HG03064 (cell line): ENCODE measurements around the gene CCND2.

Source experiments
- ATAC-seq: cut with Tn5 transposase; IDR thresholded peaks from one replicate; pipeline ENCODE4 v1.9.1; 2021; ENCODE audit warnings: low read depth; ENCODE audit not compliant: unreplicated experiment

CCND2 gene

DNA sequence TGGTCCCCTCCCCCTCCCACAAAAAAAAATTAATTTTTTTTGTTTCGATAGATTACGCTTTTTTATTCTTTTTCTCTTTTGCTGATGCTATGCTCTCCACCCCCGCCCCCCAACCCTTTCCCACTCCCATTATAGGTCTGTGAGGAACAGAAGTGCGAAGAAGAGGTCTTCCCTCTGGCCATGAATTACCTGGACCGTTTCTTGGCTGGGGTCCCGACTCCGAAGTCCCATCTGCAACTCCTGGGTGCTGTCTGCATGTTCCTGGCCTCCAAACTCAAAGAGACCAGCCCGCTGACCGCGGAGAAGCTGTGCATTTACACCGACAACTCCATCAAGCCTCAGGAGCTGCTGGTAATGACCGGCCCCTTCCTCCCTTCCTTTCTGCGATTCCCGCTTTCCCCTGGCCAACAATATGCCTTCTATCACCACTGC, 2.3 kb downstream of the CCND2 start:
- no peak for ATAC-seq

DNA sequence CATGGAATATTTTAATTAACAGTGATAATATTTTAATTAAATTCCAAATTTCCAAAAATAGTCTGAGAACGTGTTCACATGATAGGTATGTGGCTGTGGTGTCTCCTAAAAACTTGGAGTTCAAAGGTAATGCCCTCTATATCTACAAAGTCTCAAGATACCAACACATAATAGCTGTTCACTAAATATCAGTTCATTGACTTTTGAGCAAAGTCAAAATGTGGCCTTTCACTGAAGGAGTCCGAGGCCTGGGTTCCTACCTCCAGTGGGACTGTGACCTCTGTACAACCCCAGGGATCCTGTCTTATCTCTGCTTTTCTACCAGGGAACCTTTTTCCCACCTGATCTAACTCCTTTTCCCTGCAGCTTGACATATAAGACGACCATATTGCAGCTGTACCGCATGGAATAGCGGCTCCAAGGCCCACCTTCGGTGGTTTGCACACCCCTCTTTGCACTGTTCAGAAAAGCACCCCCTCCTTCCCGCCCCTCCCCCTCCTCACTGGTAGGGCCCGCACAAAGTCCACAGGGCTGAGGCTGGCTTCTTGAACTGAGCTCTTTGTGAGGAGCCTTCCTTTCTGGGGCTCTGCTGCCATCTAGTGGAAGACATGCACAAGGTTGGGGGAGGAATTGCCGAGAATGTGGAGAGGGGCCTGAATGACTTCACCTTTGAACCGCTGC, 3.1 kb downstream of the CCND2 start:
- no peak for ATAC-seq

DNA sequence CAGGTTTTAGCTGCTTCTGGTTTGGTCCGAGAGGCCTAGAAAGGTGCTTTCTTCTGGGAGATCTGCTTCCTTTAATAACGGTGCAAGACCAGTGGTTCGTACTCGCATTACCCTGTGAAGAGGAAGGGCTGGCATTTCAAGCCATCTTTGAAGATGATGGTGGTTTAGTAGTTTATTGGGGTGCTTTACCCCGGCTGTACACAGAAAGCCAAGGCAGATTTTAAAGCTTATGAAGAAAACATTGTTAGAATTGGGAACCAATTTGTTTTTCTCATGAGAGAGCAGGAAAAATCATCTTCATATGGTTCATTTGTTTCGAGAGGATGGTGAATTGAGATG, 3.6 kb downstream of the CCND2 start:
- no peak for ATAC-seq

DNA sequence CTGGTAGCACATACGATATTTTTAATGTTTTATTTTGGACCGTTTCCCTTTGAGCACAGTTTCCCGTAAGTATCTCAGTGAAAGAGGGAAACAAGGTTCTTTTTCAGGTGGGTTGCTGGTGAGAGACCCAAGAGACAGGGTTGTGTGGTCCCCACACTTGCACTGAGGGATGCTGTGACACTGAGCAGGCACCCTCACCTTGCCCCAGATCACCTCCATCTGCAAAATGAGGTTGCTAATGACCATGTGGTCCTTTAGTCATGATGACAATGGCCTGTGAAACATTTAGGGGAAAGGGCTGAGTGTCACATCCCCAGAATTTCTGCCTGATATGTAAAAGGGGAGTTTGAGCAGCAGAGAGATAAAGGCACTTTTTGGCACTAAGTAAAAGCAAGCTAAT, 4.3 kb downstream of the CCND2 start:
- no peak for ATAC-seq

DNA sequence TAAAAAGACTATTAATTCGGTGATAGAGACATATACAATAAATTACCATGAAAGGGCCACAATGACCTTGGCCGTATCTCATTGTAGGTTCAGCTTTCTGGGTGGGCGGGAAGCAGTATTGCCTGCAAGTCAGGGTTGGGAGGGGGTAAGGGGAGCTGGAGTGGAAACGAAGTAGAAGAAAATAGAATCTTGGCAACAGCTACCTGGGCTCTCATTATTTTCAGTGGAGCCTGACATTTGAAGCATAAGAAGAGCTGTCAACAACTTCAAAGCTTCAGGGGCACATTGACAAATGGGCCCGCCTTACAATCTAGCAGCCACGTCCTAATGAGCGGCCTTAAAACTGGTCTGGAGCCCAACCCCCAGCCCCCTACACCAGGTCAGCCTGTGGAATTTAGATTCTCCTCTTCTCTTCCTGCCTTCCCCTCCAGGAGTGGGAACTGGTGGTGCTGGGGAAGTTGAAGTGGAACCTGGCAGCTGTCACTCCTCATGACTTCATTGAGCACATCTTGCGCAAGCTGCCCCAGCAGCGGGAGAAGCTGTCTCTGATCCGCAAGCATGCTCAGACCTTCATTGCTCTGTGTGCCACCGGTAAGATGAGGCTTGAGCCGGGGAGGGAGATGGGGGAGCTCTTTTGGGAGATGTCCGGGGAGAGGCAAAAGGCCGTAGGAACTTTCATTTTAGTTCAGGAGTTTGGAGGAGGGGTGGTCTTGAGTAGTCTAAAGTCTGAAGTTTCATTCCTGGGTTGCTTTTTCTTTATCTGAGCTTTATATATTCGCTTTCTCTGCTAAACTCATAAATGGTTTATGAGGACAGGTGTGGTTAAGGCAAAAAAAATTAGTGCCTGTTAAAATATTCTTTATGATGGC, 5.0 kb downstream of the CCND2 start:
- ATAC-seq, result no peak

DNA sequence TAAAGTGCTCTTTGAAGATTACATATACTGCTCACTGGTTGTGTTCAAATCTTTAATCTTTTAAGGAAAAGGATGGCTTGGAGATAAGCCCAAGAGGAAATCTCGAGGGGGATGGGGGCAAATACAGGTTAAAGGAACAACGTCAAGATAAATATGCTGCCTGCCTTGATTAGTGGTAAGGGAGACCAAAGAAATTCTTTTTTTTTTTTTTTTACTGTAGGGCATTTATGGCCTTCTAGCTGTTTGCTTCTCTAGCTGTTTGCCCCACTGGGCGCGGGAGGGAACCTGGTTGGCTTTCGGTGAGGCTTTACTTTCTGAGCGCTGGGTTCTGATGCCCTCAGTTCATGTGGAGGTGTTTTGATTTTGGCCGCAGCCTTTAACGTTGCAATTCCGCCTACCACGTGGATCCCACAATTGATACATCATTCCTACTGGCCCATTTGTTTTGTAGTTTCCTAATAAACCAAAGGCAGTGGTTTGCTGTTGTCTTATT, 5.7 kb downstream of the CCND2 start:
- ATAC-seq, result no peak

DNA sequence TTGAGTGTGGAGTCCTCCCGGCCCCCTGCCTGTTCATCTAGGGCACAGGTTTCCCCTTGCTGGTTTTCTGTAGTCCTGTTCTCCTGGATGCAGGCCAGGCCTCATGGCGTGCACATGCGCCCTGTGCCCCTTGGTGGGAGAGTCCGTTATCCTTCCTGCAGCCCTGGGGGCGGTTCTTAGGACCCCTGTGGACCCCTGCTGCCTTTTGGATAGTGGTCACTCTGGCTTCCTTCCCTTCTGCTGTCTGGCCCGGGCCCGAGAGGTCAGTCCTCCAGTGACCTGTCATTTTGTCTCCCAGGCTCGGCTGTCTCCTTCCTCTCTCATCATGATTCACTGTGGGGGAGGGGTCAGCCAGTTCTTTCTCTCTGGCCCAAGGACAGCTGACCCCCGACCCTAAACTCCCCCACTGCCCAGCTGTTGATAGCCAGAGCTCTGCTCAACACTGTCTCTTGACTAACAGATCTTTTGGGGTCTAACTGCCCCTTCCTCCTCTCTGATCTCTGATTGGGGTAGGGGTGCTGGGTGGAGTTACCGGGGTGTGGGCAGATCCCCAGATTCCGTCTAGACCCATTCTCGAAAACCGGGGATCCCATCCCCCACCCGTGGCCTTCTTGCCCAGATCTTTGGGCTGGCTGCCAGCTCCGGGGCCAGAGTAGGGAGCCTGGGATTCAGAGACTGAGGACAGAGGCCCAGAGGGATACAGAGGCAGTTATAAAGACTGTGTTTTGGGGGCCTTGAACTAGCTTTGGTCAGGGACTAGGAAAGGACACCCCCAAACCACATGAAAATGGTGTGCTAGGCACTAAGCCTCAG, 7.0 kb downstream of the CCND2 start:
- ATAC-seq, result no peak

DNA sequence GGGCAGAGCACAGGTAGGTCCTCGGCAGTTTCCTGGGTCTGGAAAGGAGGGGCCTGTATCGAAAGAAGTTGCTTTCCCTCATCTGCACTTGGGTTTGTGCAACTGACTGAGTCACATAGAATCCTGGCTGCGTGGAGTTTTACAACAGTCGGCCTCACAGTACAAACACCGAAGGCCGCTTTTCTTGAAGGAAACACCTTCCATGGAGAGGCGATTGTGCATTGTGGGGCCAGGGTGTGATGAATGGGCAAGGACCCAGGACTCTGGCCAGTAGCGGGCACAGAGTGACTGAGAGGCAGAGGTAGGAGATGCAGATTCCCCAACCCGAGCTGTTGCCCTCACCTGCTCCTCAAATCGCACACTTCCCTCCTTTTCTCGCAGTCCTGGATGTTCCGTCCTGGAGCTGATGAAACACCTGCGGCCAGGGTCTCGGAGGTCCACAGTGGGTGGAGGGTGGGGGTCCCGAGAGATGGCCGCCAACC, 7.7 kb downstream of the CCND2 start:
- no peak for ATAC-seq

DNA sequence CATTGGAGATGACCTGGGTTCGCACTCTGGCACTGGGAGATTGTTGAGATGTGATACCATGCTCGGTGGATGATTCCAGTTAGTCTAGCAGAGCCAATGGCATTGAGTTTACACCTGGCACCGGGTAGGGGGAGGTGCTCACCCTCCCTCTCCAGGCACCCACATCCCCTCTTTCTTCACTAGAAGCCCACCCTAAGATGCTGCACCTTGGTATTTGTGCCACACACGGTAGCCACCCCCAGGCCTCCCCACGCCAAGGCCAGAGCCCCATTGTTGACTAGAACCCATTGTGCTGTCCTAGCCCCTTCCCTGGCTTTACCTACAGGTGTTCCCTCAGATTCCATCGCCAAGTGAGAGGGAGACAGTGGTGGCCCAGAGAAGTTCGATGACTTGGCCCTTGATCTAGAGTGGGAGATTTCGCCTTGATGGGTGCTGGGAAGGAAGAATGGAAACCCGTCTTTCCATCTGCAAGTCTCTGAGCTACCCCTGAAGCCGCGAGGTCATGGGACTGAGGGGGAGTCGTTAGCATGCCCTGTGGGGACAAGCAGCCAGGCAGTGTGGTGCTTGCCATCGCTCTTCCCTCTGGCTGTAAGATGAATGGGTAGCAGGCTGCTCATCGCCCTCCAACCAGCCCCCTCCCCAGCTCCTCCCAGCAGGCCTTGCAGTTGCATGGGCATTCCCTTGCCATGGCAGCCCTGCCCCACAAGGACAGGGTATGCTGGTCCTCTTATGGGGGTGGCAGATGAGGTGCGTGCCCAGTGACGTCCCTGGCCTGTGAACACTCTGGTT, 8.7 kb downstream of the CCND2 start:
- ATAC-seq, result no peak

DNA sequence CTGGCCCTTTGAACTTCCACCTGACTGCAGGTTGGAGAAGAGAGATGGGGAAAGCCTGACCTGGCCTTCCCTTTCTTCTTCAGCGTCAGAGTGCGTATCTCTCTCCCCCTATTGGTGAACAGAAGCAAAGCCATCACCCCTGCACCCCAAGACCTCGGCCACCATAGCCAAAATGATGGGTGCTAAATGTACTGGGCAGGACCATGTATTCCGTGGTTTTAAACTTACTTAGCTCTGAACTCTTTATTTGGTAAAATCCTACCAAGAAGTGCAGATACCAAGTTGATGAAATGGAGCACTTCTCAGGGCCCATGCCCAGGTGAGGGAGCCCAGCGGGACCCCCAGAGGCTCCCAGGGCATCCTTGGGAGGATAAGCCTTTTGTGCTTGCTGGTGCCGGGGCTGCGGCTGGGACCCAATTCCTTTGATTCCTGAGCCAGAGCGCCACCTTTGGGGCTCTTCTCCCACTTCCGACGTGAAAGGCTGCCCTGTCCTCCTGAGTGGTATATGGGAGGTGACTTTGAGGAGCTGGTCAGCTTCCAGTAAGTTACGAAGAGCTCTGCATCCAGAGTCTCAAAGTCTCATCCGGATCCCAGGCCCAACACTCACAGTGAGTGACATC, 9.4 kb downstream of the CCND2 start:
- no peak for ATAC-seq

DNA sequence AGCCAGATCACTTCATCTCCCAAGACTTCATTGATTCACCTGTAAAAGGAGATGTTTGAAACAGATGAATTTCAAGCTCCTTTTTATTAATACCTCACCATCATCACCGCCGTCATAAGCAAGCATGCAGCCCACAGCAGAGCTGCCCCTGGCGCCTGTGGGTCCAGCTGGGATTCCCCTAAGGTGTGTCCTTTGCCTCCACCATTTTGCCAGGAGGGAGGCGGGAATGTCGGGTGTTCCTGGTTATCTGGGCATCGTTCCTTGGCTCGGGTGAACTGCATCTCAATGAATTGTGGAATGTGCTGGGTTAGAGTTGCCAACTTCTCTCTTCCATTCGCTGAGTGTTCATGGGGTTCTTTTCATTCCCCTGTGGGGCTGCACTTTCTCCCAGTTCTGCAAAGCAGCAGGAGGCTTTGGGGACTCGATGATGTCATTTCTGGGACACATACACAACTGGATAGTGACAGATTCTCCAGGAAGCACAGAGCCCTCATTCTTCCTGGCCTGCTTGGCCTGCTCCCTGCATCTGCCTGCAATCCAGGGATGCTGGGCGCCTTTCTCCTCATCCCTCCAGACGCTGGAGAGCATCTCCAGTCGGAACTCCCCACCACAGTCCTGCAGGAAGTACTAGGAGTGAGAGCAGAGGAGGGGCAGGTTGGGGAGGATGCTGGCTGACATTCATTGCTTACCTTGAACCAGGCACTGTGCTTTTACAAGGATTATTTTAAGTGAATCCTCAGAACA, 10.1 kb downstream of the CCND2 start:
- no peak for ATAC-seq

DNA sequence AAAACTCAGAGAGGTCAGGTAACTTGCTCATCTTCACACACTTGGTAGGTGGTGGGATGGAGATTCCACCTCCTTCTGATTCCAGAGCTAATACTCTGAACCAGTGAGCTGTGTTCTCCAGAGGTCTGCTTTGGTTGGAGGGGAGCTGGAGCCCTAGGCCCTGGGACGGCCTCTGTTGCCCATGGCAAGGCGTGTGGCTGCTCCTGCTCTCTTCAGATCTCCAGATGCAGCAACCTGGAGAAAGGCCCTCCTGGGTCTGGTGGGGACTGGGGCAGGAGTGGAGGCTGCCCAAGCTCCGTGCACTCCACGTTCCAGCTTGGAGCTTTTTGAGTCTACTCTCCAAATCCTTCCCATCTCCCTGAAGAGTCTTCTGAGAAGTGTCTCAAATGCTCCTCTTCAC, 10.7 kb downstream of the CCND2 start:
- ATAC-seq, result no peak

DNA sequence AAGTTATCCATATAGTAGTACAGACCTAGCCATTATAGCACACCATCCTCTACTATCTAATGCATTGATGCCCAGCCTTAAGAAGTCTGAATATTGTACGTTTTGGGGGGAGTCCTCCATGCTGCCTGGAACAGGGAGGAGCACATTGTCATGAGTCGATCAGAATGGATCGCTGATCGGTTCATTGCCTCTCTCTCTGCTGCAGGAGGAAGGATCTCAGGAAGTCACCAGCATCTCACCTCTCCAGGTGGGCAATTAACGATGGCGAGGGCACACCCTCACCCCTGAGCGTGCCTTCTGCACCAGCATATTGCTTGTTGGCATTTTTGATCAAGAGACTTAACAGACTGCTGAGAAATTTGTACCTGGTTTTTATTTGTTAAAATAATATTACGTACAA, 11.5 kb downstream of the CCND2 start:
- no peak for ATAC-seq

DNA sequence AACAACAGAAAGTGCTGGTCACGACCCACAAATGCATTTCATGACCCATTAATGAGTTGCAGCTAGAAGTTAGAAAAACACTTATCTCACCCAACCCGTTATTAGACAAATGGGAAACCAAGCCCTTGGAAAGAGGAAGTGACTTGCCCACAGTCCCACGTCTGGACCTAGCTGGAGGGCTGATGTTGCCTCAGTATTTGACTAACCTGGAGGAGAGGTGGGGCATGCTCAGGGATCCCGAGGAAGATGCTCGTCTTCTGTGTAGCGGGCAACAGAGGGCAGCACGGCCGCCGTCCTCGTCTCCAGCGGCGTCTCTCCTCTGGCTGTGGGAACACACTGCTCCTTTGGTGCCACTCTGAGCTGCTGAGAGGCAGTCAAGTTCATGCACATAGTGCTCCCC, 12.7 kb downstream of the CCND2 start:
- no peak for ATAC-seq

DNA sequence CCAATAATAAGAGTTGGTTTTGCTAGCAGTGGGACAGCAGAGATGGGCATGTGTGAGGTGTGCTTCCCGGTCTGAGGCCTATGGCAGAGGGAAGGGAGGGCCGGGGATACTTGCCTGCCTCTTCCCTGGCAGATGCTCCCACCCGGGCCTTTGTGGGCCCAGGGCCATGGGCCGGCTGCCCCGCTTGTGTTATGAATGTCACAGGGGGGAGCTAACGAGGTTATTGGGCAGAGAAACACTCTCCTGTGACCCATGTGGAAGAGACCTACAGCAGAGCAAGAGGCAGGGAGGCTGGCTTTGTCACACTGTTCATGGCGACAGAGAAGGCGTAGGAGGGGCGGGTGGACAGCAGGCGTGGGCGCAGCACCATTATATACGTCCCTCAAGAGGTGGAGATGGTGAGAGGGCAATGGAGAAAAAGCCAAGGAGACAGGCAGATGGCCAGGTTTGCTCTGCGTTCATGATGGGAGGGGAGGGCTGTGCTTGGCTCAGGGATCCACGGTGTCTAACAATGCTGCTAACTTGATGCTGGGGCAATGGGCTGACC, 13.3 kb downstream of the CCND2 start:
- no peak for ATAC-seq

DNA sequence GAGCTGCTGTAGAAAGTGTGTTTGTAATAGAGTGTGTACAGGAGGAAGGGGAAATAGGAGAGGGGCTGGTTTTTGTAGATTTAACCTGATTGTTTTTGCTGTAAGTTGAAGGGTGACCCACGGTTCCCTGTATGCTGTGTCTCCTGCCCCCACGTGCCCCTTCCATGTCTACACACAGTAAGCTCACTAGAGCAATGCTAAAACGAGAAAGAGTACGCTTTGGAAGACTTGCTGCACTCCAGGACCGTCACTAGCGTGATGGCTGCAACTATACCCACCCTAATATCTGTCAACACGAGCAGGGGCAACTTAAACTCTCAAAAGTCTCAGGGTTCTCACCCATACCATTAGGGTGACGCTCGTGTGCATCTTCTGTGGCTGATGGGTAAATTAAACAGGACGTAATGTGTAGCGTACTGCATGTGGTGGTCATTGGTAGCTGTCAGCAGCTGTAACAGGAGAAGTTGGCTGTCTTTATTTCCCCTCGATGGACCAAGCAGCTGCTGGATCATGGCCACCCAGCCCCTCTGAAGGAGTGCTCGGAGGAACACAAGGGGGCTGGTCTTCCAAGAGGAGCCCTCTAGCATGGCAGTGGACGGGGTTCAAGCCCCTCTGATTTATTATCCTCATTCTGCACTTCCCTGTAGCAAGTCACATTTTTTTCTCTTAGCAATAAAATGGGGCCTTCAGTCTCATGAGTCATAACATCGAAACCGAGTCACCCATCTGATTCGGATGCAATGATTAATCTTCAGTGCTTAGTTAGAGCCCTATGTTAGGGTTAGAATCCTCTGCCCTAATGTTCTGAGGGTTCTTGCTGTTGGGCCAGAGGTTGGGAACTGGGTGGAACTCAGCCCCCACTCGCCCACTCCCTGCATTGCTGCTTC, 14.0 kb downstream of the CCND2 start:
- ATAC-seq, result no peak

DNA sequence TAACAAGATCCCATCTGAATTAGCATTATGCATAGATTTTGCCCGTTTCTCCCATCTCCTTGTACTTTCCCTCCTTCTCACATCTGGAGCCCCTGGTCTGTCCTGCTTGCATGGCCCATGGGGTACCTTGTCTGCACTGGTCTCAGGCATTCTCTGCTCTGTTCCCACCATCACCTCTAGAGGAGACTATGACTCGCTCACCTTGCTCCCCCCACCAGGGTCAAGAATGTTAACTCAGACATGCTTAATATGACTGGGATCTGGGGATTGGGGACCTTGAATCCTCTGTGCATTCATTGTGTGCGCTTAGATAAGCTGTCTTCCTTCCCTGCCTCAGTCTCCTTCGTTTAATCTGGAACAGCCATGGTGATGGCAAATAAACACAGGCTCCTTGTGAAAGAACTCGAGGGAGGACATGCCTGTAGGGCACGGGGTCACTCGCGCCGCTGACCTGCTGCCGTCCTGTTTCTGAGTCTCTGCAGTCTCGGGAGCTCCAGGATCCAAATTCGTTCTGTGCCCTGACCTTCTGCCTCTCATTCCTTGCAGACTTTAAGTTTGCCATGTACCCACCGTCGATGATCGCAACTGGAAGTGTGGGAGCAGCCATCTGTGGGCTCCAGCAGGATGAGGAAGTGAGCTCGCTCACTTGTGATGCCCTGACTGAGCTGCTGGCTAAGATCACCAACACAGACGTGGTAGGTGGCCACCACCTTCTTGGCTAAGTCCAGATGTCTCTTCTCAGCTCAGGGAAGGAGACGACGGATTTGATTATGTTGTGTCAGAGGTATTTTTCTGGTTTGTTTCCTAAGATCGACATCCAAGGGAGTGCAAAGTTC, 15.0 kb downstream of the CCND2 start:
- ATAC-seq, result no peak
